GM21360 (cell line): Measurements from ENCODE around the gene ARGLU1.

Experiments used
- ATAC-seq: cut with Tn5 transposase; IDR thresholded peaks from one replicate; pipeline ENCODE4 v1.9.1; 2021; ENCODE audit warnings: mild to moderate bottlenecking, moderate library complexity; ENCODE audit not compliant: unreplicated experiment

ARGLU1 gene

DNA sequence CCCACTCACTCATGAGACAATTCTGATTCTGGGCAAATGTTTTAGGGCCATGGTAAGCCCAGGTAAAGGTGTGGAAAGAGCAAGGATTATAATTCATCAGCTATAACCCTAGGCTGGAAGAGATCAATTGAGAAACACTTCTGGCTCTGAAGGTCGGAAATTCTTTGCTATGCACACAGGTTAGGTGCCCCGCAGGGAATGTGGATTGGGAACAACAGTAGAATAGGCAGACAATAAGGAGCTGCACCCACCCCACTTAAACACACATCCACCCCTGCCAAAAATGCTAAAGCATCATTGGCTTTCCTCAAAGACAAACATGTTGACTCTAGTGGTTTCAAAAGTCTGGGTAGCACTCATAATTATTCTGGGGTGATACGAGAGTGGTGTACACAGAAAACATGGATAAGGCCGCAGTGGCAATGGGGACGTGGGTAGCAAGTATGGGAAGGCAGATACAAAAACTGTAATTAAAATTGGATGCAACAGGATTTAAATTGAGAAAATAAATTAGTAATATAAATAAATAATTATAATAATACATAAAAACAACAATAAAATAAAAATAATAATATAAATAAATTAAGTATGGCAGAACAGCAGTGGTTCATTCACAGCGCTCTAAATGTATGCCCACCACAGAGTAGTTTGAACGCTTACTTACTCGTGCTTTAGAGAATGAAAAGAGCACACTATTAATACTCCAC, 41.0 kb downstream of the ARGLU1 start:
- no peak for ATAC-seq

GRCh38 chr13:106525865-106526264, 42.1 kb downstream of the ARGLU1 start:
- ATAC-seq, result no peak

DNA sequence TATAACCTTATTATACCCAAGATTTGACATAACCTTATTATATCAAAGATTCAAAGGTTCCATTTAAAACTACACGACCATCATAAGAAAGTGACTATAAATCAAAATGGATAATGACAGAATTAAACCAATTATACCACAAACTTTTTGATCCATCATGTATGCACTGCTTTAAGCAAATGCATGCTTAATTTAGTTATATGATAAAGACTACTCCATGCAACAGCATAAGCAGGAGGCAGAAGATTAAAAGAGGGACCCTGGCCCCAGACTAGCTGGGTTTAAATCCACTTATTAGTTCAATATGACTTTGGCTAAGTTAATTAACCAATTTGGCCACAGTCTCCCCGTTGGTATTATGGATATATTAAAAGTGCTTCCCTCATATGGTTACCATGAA, 43.8 kb downstream of the ARGLU1 start:
- no peak for ATAC-seq

DNA sequence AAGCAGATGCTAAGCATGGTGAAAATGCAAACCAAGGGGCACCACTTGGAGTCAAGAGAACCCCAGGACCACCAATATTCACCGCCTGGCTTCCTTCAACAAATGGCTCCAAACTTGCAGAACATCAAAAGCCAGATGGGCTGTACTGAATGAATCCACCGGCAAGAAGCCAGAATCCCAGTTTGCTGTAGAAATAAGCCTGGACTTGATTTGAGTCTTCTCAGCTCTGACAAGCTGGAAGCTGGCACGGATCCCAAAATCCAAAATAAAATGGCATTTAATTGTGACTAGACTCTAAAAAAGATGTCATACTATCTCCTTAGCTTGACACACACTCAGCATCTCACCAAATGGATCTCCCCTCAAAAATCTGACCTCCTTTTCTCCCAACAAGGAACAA, 44.4 kb downstream of the ARGLU1 start:
- ATAC-seq, result no peak

DNA sequence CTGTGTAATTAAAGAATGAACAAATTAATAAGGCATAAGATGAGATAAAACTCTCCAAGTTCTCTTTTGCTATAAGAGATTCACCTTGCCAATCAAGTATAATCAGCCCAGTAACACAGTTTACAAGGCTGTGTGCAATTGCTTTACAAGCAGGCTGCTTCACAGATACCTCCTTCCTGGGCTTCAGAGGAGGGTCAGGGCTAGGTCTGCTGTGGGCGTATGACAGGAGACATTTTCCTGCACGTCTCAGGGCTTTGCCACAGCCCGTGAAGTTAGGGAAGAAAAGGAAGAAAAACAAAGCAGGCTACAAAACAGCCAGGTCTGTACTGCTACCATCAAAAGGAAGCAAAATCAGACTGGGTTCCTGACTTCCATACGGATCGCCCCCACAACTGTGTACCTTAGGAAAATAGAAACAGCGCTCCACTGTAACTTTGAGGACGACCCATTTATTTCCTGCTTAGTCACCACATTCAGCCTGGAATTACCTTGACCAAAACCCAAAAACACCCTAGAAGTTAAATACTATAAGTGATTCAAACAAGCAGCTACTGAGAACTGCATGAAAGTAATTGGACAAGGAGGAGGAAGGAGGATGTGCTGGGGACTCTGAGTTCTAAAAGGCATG, 44.9 kb downstream of the ARGLU1 start:
- no peak for ATAC-seq

DNA sequence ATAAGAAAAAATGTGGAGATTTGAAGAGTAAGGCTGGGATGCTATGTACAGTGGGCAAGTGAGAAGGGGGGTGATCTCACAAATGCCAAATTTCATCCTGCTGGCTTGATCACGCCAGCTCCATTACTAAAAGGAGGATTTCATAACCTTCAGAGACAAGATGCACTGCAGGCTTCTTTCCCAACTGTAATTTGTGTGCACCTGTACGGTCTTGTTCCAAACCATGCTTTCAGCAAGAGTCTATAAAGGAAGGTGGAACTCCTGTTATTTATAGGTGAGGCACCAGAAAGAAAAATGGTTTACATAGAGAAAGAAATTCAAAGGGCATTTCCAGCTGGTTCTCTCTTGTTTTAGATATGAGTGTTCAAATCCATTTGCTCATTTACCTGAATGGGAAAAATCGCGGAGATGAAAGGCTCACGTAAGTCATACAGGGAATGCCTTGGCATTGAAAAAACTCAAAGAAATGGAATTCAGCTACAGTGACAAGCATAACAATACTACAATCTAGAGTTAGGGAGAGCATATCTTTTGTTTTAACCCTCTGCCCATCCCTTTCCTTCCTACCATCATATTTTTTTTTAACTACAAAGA, 45.7 kb downstream of the ARGLU1 start:
- no peak for ATAC-seq

GRCh38 chr13:106521095-106521799, 46.7 kb downstream of the ARGLU1 start:
- ATAC-seq, result no peak

- no peak for ATAC-seq
These were observed 47.5 kb downstream of the ARGLU1 start for GRCh38 chr13:106520251-106521054.

- ATAC-seq, result no peak
These were observed 49.4 kb downstream of the ARGLU1 start for GRCh38 chr13:106518512-106518911.

GRCh38 chr13:106517109-106517847, 50.7 kb downstream of the ARGLU1 start:
- ATAC-seq, result no peak

- no peak for ATAC-seq
These were observed 52.2 kb downstream of the ARGLU1 start for GRCh38 chr13:106515635-106516254.

GRCh38 chr13:106514928-106515634, 52.9 kb downstream of the ARGLU1 start:
- no peak for ATAC-seq

DNA sequence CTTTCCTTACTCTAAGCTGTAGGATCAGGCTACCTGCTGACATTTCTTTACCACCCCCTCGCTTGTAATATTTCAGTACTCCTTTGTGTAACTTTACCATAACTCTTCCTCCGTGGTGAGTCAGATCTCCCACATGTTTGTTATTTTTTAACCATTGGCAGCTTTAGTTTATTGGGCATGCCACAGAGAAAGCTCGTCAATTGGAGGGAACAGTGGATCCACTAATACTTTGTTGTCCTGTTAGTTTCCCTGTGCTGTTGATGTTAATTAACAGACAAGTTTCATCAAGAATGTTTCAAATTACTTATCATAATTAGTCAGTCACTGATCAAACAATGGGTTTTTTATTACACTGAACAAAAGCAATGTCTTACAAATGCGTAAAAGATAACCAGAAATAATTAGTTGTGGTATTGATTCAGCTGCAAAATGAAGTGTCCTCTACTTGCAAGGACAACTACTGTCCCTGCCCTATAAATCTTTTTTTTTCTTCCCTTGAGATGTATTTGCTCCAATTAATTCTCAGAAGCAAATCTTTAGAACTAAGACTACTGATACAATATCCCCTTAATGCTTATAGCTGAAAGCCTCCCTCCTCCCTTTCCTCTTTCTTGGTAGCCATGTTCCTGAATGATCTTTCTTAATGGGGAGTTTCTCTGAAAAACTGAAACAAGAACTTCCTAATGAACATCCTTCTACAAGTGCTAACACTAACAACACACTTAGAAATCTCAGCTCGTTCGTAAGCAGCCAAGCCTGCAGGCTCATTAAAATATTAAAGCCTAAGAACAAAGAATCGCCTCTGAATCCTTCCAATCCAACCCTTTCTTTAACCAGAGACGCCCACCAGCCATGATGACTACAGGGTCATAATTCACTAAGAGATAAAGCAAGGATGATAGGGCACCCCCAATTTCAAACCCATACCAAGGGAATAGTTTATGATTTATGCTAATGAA, 54.6 kb downstream of the ARGLU1 start:
- no peak for ATAC-seq

DNA sequence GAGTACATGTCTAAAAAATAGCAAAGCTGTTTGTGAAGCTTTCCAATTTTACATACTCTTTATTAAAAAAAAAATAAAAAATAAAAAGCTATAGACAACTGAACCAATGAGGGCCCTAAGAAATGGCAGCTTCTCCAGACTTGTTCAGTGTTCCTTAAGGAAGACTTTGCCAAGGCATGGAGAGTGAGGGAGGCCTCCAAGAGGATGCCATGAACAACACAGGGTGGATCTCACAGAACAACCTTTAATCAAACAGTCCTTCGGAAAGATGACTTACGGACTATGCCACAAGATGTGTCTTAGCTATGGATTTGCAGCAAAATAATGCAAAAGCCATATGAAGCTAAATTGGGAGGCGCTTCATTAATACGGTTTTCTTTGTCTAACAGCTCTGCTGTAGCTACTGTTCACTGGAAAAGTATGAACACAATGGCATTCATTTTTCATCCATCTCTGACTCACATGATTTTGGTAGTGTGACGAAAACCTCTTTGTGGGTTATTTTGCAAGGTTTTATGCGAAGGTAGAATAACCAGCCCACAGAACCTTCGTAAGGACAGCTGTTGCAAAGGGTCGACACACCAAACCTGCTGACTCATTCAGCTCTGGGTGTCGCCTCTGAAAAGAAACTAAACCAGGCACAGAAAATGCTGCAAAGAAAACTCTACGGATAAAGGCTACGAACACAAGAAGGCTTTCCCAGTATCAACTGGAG, 60.2 kb downstream of the ARGLU1 start:
- peak; percentile 93 for ATAC-seq

DNA sequence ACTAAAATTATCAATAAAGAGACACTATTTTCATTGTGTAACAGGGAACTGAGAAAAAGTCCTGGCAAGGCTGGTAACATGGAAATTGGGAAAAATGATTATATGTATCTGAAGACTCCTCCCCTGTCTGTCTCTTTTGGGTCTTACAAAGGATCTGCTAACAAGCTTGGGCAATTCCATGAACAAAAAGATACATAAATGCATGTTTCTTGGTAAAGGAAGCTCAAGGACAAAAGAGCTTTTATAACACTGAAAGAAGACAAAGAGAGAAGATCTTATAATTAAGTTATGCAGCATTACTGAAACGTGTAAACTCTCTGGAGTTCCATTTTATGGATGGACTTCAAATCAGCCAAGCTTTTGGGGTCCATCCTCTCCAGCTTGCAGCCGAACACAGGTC, 61.7 kb downstream of the ARGLU1 start:
- ATAC-seq, result no peak

DNA sequence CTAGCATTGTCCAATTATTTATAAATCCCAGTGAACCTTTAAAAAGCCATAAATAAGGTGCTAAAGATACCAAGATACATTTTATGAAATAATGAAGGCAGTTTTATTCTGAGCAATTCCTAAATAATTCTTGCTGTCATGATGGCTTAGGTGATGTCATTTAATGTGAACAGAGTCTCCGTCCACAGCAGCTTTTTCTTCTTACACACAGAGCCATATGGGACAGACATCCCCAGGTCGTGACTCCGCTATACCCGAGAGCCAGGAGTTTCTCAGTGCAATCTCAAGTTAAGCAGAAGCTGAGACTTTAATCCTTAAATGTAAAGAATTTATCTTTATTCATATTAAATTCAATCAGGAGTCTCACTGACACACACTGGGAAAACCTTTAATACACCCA, 62.2 kb downstream of the ARGLU1 start:
- ATAC-seq, result no peak

DNA sequence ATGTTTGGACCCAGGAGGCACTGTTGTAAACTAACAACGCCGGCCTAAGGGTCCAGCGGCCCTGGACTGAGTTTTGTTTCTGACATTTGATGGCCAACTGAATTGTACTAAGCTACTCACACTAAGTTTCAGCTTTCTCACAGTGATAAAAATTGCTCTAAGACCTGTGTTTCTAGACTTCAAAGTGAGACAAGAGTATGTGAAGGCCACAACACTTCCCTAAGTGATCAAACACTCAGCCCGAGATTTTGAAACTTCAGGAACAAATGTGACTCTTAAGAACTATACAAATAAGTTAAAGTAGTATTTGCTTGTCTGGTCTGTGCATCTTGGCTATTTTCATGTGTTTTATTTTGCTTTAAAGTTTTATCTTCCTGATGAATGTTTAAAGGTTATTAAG, 62.6 kb downstream of the ARGLU1 start:
- ATAC-seq, result no peak
